ENCODE measurements around the gene ZNF286A. TPM values are rescaled to one million over a fixed set of nuclear protein-coding genes. Genes with fewer than 3 reads are reported as not detected.
"Not testable (repeated sequence)": the region's sequence is repeated elsewhere in the genome, so short reads cannot be mapped to it uniquely, and the experiment has no call there.

ZNF286A gene
- total RNA-seq, 2 donors from 2014 or later: 14.5 to 15.5 TPM

GRCh38 chr17:15742921-15743320, 43.4 kb downstream of the ZNF286A start:
- intact Hi-C loops (cut with DNase I): no loop called here

GRCh38 chr17:15744074-15744676, 44.6 kb downstream of the ZNF286A start:
- no peak for DNase-seq (ENCODE audit: low spot score)
- intact Hi-C loops (cut with DNase I): no loop called here

More at GRCh38 chr17:15742921-15743320, 43.4 kb downstream of the ZNF286A start:
- no peak for DNase-seq (ENCODE audit: low spot score)

GRCh38 chr17:15744885-15745284, 45.3 kb downstream of the ZNF286A start:
- intact Hi-C loops (cut with DNase I): no loop called here
- no peak for DNase-seq (ENCODE audit: low spot score)

- DNase-seq (ENCODE audit: low spot score); intact Hi-C loops (cut with DNase I): not testable (repeated sequence)
Measured at GRCh38 chr17:15749403-15749802, 49.9 kb downstream of the ZNF286A start.

- intact Hi-C loops (cut with DNase I); DNase-seq (ENCODE audit: low spot score): not testable (repeated sequence)
Measured at GRCh38 chr17:15768865-15769533, 69.4 kb downstream of the ZNF286A start.

Other genes starting within 250 kb of the ZNF286A start
- gene CDRT4, start 232.1 kb upstream of the ZNF286A start, total RNA-seq: 1 to 10 TPM; 4.5 TPM
- 10 to 100 TPM in 1 of 2 donors, 1 to 10 TPM in 1; 8.9 to 14.0 TPM for gene TVP23C, start 136.3 kb upstream of the ZNF286A start, total RNA-seq
- under 1 TPM; 0.93 to 0.95 TPM for gene FBXW10B, start 80.0 kb upstream of the ZNF286A start, total RNA-seq
- gene TRIM16, start 15.4 kb upstream of the ZNF286A start, total RNA-seq: 10 to 100 TPM; 12.0 to 21.7 TPM
- gene TBC1D26, start 32.5 kb downstream of the ZNF286A start, total RNA-seq: not detected
- gene ADORA2B, start 245.4 kb downstream of the ZNF286A start, total RNA-seq: under 1 TPM; 0.74 to 0.86 TPM